DMS53 (cell line): Measurements from ENCODE around the gene ELOVL1.
A peak's percentile ranks its signal among the peaks of the same experiment; 100 is the strongest.

Experiments
- DNase-seq: peaks from one replicate; lab custom pipeline; 2025; lab: John Stamatoyannopoulos, UW

The ELOVL1 gene

GRCh38 chr1:43327549-43328292, 40.1 kb downstream of the ELOVL1 start:
- DNase-seq: peak; percentile 59

DNA sequence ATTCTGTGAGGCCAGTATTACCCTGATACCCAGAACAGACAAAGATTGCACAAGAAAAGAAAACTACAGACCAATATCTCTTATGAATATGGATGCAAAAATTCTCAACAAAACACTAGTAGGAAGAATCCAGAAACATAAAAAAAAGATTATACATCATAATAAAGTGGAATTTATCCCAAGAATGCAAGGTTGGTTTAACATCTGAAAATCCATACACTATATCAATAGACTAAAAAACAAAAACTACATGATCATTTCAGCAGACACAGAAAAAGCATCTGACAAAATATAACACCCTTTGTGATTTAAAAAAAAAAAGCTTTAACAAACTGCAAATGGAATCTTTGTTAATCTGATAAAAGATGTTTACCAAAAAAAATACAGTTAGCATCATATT, 42.4 kb downstream of the ELOVL1 start:
- no peak for DNase-seq

- DNase-seq: no peak
These were observed 43.0 kb downstream of the ELOVL1 start for GRCh38 chr1:43324810-43325209.

DNA sequence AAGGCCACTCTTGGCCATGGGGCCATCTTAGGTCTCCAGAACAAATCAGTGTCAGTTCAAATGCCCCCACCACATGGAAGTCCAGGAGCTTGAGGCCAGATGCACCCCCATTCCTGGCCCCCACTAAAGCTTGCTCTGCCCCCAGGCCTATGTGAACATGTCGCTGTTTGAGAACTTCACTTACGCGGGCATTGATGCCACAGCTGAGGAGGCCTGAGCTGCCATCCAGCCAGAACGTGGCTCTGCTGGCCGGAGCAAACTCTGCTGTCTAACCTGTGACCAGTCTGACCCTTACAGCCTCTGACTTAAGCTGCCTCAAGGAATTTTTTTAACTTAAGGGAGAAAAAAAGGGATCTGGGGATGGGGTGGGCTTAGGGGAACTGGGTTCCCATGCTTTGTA, 45.3 kb downstream of the ELOVL1 start:
- DNase-seq: no peak

DNA sequence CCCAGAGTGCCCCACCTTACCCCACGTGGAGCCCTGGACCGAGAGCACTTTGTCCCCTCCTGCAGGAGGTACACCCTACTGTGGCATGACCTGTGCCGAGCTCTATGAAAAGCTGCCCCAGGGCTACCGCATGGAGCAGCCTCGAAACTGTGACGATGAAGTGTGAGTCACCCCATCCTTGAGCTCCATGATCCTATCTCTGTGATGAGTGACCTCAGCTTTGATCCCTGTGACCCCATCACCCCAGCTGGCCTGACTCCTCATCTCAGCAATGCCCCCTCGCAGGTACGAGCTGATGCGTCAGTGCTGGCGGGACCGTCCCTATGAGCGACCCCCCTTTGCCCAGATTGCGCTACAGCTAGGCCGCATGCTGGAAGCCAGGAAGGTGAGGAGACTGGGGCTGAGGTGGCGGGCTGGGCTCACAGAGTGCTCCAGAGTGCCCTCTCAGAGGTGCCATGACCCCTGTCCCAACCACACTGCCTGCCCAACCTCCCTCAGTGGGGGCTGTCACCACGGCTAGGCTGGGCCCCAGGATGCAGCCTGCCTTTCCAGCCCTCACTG, 46.4 kb downstream of the ELOVL1 start:
- no peak for DNase-seq

GRCh38 chr1:43319766-43320165, 48.0 kb downstream of the ELOVL1 start:
- DNase-seq: no peak

- no peak for DNase-seq
These were observed 48.5 kb downstream of the ELOVL1 start for GRCh38 chr1:43319288-43319687.

GRCh38 chr1:43318831-43319230, 49.0 kb downstream of the ELOVL1 start:
- DNase-seq: no peak

DNA sequence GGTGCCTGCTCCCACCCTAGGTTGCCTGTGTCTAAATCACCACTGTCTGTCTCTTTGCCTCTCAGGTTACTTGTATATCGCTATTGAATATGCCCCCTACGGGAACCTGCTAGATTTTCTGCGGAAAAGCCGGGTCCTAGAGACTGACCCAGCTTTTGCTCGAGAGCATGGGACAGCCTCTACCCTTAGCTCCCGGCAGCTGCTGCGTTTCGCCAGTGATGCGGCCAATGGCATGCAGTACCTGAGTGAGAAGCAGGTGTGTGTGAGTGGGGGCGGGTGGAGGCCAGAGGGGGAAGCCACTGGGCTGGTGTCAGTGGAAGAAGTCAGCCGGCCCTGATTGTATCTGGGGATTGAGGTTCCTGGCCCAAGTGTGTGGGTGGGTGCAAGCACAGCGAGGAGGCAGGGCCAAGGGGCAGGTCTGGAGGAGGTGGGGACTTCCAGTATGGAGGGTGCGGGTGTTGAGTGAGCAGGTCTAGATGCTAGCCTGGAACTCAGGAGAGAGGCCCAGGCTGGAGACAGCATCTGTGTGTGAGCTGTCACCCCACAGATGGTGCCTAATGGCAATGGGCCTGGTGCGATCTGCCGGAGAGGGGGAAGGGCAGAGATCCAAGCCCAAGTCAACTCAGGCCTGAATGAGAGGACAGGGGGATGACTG, 49.9 kb downstream of the ELOVL1 start:
- DNase-seq: no peak

DNA sequence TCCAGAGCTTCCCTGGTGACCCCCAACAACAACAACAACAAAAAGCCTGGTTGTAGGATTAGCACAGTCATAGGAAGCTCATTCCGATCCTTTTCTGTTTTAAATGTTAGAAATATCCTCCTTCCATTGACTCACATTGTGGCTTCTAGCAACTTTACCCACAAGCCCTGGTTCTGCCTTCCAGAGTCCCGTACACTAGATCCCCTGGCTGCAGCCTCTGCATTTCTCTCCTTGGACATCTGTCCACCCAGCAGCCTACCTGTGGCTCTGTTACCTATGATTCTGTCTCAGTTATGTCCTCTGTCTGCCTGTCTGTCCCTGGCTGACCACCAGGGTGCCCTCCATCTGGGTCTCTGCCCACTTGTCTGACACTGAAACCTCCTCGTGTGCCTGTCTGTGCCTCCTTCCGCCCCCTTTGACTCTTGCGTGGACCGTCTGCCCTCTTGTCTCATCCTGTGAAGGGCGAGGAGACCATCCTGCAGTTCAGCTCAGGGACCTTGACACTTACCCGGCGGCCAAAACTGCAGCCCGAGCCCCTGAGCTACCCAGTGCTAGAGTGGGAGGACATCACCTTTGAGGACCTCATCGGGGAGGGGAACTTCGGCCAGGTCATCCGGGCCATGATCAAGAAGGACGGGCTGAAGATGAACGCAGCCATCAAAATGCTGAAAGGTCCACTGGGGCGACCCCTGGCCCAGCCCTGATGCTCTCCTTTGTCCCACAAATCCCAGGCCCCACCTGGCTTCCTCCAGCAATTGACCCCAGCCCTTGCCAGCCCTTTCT, 50.9 kb downstream of the ELOVL1 start:
- no peak for DNase-seq

GRCh38 chr1:43315963-43316737, 51.7 kb downstream of the ELOVL1 start:
- DNase-seq: no peak

- no peak for DNase-seq
These were observed 52.3 kb downstream of the ELOVL1 start for GRCh38 chr1:43315481-43315880.

GRCh38 chr1:43314233-43314632, 53.6 kb downstream of the ELOVL1 start:
- DNase-seq: no peak

DNA sequence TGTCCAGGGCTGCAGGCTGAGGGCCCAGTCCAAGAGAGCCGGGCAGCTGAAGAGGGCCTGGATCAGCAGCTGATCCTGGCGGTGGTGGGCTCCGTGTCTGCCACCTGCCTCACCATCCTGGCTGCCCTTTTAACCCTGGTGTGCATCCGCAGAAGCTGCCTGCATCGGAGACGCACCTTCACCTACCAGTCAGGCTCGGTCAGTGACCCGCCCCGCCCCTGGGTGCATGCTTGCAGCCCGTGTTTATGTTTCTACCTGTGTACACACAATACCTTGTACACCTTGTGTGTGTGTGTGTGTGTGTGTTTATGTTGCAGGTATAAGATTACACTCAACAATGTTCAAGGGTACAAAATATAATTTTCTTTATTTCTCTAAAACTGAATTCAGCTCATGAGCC, 54.0 kb downstream of the ELOVL1 start:
- peak; percentile 53 for DNase-seq
